ENCODE measurements around the gene FFAR1.

GRCh38 chr19:35362261-35363000 is 14.7 kb downstream of the FFAR1 start:
- TF ChIP-seq CTCF (IDR thresholded peaks at IDR 0.05; ENCODE audit: low read length): no peak
- no peak for TF ChIP-seq EZH2phosphoT487 (IDR thresholded peaks at IDR 0.05; ENCODE audit: low read length)
